Activated B cell treated with CpG ODN at 0.5 μM for 24 hours (primary cell): ENCODE results near the gene NRCAM. TPM values are rescaled to one million over a fixed set of nuclear protein-coding genes. Genes with fewer than 3 reads are reported as not detected.

Source experiments
- ATAC-seq: fragments of 200-7000 bp; cut with Tn5 transposase; one replicate; pipeline ENCODE4 v1.10.0; 2021; ENCODE audit warnings: low read depth, mild to moderate bottlenecking, moderate library complexity
- CTCF ChIA-PET: fragments of 350-600 bp; sonication (Branson Sonifier 250); formaldehyde crosslinking; loops from one replicate; lab custom pipeline; 2021; ENCODE audit warnings: antibody characterized with exemption; lab: Charles Lee
- POLR2A ChIA-PET: fragments of 350-600 bp; sonication (Branson Sonifier 250); formaldehyde crosslinking; loops from one replicate; lab custom pipeline; 2021; ENCODE audit warnings: antibody characterized with exemption; lab: Charles Lee
- DNase-seq: peaks from one replicate; pipeline ENCODE4 v3.0.0; 2022
- H3K27ac Mint-ChIP-seq: one replicate; pipeline ENCODE4 v1.8.0; 2020; ENCODE audit warnings: mixed read lengths
- H3K27me3 Mint-ChIP-seq: one replicate; pipeline ENCODE4 v1.8.0; 2021; ENCODE audit warnings: mixed read lengths
- H3K36me3 Mint-ChIP-seq: one replicate; pipeline ENCODE4 v1.8.0; 2021; ENCODE audit warnings: low read depth, mixed read lengths
- H3K4me1 Mint-ChIP-seq: one replicate; pipeline ENCODE4 v1.8.0; 2021; ENCODE audit warnings: mixed read lengths
- H3K4me3 Mint-ChIP-seq: one replicate; pipeline ENCODE4 v1.8.0; 2020; ENCODE audit warnings: mild to moderate bottlenecking, mixed read lengths
- H3K9me3 Mint-ChIP-seq: one replicate; pipeline ENCODE4 v1.8.0; 2020; ENCODE audit warnings: mixed read lengths
- intact Hi-C: fragments of 100-400 bp; cut with micrococcal nuclease; formaldehyde crosslinking; loops from one replicate; pipeline ENCODE4 v1.15.1; 2024
- total RNA-seq: library from RNA; stranded (reverse); gene quantifications from 2 replicates; pipeline ENCODE4 v1.2.3, GENCODE V29; 2022
- TF ChIP-seq, protein P1 (sequence below): fragments of 200-600 bp; IDR thresholded peaks from one replicate; pipeline ENCODE4 v1.8.0; 2022; ENCODE audit warnings: antibody characterized with exemption, mild to moderate bottlenecking

The NRCAM gene
- total RNA-seq, 1 donor from 2014 or later, result 2.2 TPM

DNA sequence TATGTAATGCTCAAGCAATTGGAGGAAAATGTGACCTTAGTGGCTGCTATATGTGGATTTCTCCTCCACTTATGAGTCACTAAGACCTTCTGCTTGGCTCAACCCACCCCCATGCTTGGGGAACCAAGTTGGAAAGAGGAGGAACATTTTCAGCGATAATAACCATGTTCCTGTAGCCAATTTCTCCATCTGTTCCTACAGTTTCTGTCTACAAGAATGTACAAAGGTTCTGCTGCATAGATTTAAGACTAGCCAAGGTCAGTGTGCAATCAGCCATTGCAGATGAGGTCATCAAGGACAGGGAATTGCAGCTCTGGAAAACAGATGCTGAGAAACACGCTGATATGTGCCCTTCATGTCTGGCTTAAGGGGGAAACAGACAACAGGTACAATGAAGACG lies 5.6 kb upstream of the NRCAM start:
- CTCF ChIA-PET, result no interaction called here
- POLR2A ChIA-PET, result no interaction called here
- H3K4me1 Mint-ChIP-seq, result peaks cover 9% of the 10 kb centered on the region

DNA sequence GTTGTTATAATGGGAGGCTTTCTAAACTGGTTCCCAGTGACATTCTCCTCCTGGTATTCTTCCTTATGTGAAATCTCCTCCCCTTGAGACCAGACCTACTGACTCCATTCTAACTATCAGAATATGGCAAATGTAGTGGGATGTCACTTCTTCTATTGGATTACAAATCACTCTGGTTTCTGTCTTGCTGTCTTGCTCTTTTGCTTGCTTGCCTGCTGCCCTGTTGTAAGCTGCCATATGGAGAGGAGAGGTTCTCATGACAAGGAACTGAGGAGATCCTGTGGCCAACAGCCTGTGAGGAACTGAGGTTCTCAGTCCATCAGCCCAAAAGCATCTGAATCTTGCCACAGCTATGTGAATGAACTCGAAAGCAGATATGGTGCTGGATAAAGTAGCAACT lies 4.7 kb upstream of the NRCAM start:
- peaks cover 11% of the 10 kb centered on the region for H3K4me1 Mint-ChIP-seq
- no peak for DNase-seq
- POLR2A ChIA-PET, result interaction anchor here (0.7 kb wide), 1 partner anchor 8 kb away, joined by 3 read pairs; no protein-coding TSS in a partner anchor
- CTCF ChIA-PET, result interaction anchor here (1.0 to 2.4 kb wide), 2 partner anchors 76 to 281 kb away, joined by 4 to 30 read pairs; no protein-coding TSS in a partner anchor
- no peaks in the 10 kb centered on the region for H3K36me3 Mint-ChIP-seq
- H3K9me3 Mint-ChIP-seq, result no peaks in the 10 kb centered on the region
- TF ChIP-seq, protein P1, sequence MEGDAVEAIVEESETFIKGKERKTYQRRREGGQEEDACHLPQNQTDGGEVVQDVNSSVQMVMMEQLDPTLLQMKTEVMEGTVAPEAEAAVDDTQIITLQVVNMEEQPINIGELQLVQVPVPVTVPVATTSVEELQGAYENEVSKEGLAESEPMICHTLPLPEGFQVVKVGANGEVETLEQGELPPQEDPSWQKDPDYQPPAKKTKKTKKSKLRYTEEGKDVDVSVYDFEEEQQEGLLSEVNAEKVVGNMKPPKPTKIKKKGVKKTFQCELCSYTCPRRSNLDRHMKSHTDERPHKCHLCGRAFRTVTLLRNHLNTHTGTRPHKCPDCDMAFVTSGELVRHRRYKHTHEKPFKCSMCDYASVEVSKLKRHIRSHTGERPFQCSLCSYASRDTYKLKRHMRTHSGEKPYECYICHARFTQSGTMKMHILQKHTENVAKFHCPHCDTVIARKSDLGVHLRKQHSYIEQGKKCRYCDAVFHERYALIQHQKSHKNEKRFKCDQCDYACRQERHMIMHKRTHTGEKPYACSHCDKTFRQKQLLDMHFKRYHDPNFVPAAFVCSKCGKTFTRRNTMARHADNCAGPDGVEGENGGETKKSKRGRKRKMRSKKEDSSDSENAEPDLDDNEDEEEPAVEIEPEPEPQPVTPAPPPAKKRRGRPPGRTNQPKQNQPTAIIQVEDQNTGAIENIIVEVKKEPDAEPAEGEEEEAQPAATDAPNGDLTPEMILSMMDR, result no peak
- no peak for ATAC-seq
- intact Hi-C loops, result loop anchor here (1.0 to 2.0 kb wide), 3 partner anchors 36 to 280 kb away; no protein-coding TSS in a partner anchor
- peaks cover 42% of the 10 kb centered on the region for H3K27me3 Mint-ChIP-seq
- no peak overlapping the region for H3K27ac Mint-ChIP-seq
- H3K4me3 Mint-ChIP-seq, result no peak overlapping the region

More for the DNA sequence above, 5.6 kb upstream of the NRCAM start:
- no peak overlapping the region for H3K27ac Mint-ChIP-seq
- TF ChIP-seq, protein P1, result no peak
- intact Hi-C loops, result loop anchor here (2.0 kb wide), 1 partner anchor 35 kb away; no protein-coding TSS in a partner anchor
- ATAC-seq, result no peak
- no peak overlapping the region for H3K4me3 Mint-ChIP-seq
- DNase-seq, result no peak
- H3K9me3 Mint-ChIP-seq, result no peaks in the 10 kb centered on the region
- peaks cover 46% of the 10 kb centered on the region for H3K27me3 Mint-ChIP-seq
- H3K36me3 Mint-ChIP-seq, result no peaks in the 10 kb centered on the region

DNA sequence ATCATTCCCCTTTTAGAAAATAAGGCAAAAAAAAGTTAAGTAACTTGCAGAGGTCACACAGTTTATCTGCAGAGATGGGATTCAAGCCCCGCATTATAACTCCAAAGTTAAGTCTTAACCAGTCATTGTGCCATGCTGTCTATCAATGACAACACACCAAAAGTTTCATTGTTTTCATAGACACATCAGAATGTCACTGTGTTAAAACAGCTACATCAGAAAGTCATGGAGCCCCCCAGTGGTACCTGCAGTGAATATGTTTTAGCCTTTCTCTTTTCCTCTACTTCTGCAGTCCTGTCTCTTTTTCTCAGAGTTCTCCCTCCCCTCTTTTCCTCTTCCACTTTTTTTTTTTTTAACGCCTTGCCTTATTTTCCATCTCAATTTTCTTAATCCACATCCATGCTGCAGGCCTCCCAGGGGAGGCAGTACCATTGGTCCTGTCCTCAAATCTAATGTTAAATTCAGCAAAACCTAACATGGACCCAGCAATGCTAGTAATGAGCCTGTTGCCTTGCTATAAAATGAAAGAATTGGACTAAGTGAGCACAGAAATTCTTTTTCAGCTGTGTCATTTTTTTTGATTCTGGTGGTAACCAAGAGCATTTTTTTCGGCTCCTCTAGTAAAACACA lies 3.8 kb upstream of the NRCAM start:
- ChIA-PET CTCF (interaction anchor here (1.0 to 2.9 kb wide), 5 partner anchors 9 to 280 kb away, joined by 4 to 30 read pairs (median 10); no protein-coding TSS in a partner anchor), POLR2A (interaction anchor here (0.7 kb wide), 2 partner anchors 9 to 1908 kb away, joined by 3 to 4 read pairs; no protein-coding TSS in a partner anchor)
- intact Hi-C loops, result loop anchor here (1.0 to 2.0 kb wide), 3 partner anchors 37 to 279 kb away; no protein-coding TSS in a partner anchor
- peak; percentile 36 for ATAC-seq
- Mint-ChIP-seq H3K9me3 (no peaks in the 10 kb centered on the region), H3K4me1 (peaks cover 11% of the 10 kb centered on the region), H3K27me3 (peaks cover 42% of the 10 kb centered on the region), H3K4me3 (no peak overlapping the region), H3K27ac (peak overlapping the region; percentile 12), H3K36me3 (no peaks in the 10 kb centered on the region)
- TF ChIP-seq, protein P1, result no peak
- DNase-seq, result no peak

- ATAC-seq (no peak), DNase-seq (no peak)
- no peaks in the 10 kb centered on the region for H3K9me3 Mint-ChIP-seq
- no peaks in the 10 kb centered on the region for H3K36me3 Mint-ChIP-seq
- no peak overlapping the region for H3K27ac Mint-ChIP-seq
- POLR2A ChIA-PET, result interaction anchor here (2.5 kb wide), 1 partner anchor 11 kb away, joined by 14 read pairs; no protein-coding TSS in a partner anchor
- H3K27me3 Mint-ChIP-seq, result peaks cover 36% of the 10 kb centered on the region
- TF ChIP-seq, protein P1, result no peak
- peaks cover 18% of the 10 kb centered on the region for H3K4me1 Mint-ChIP-seq
- intact Hi-C loops, result no loop called here
- CTCF ChIA-PET, result interaction anchor here (0.6 to 2.9 kb wide), 5 partner anchors 9 to 274 kb away, joined by 3 to 17 read pairs (median 4); no protein-coding TSS in a partner anchor
- peak overlapping the region; percentile 76 for H3K4me3 Mint-ChIP-seq
These were observed 1.6 kb upstream of the NRCAM start for GRCh38 chr7:108457871-108458270.
